ENCODE data around the gene LIN7A. TPM values are rescaled to one million over a fixed set of nuclear protein-coding genes. Genes with fewer than 3 reads are reported as not detected.

Gene LIN7A
- total RNA-seq, 6 experiments from 2014 or later: 13.4 to 23.0 (median 20.2) TPM

DNA sequence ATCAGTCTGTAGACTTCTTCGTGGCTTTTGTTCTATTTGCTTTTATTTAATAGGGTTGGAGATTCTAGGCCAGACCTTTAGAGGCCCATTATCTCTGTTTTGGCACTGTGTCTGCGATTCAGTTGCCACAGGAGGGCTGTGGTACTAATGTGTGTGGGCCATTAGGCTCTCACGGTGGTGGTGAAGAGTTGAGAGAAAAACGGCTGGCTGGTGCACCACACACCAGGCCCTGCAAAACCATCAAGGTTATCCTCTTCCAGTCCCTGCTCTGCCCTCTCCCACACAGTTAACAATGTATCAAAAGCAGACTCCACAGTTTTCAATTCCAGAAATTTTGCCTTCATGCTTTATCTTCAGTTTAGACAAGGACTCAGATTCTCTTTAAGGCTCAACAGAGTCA, 123.3 kb downstream of the LIN7A start:
- TF ChIP-seq, protein P1, sequence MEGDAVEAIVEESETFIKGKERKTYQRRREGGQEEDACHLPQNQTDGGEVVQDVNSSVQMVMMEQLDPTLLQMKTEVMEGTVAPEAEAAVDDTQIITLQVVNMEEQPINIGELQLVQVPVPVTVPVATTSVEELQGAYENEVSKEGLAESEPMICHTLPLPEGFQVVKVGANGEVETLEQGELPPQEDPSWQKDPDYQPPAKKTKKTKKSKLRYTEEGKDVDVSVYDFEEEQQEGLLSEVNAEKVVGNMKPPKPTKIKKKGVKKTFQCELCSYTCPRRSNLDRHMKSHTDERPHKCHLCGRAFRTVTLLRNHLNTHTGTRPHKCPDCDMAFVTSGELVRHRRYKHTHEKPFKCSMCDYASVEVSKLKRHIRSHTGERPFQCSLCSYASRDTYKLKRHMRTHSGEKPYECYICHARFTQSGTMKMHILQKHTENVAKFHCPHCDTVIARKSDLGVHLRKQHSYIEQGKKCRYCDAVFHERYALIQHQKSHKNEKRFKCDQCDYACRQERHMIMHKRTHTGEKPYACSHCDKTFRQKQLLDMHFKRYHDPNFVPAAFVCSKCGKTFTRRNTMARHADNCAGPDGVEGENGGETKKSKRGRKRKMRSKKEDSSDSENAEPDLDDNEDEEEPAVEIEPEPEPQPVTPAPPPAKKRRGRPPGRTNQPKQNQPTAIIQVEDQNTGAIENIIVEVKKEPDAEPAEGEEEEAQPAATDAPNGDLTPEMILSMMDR (IDR thresholded peaks at IDR 0.05): no peak
- TF ChIP-seq POLR2A (IDR thresholded peaks at IDR 0.05): no peak
- DNase-seq (no peak), ATAC-seq (no peak)
- Histone ChIP-seq H3K4me1 (no peaks in the 10 kb centered on the region), H3K27me3 (no peaks in the 10 kb centered on the region), H3K36me3 (peaks cover 0 to 11% (median 1%) of the 10 kb centered on the region in 4 donors), H3K9me3 (no peaks in the 10 kb centered on the region), H3K27ac (no peak overlapping the region), H3K4me3 (no peak overlapping the region)
- intact Hi-C loops (cut with DNase I): no loop called here
- WGBS (ENCODE audit: insufficient coverage, low coverage, low lambda C conversion rate, missing lambda C conversion rate): 64% methylated on average over 4 of the region's 4 CpGs

DNA sequence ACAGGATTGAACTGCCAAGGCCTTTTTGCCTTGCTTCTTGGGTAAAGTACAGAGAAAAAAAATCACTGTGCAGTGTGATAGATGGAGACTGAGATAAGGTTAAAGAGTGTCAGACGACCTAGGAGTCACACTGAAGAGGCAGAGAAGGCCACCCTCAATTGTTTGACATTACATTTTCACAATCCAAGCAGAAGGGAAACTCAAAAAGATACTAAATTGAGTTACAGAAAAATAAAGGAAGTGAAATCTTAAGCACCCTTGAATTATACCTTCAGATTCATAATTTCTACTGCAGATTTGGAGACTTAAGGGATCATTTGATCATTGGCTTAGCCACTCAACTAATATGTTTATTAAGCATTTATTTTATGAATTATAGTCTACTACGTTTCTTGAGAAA, 123.9 kb downstream of the LIN7A start:
- Histone ChIP-seq H3K36me3 (peaks cover 0 to 12% (median 1%) of the 10 kb centered on the region in 4 donors), H3K27me3 (no peaks in the 10 kb centered on the region), H3K4me1 (no peaks in the 10 kb centered on the region), H3K4me3 (no peak overlapping the region), H3K27ac (no peak overlapping the region), H3K9me3 (no peaks in the 10 kb centered on the region)
- DNase-seq (no peak), ATAC-seq (no peak)
- no peak for TF ChIP-seq POLR2A (IDR thresholded peaks at IDR 0.05)
- TF ChIP-seq, protein P1 (IDR thresholded peaks at IDR 0.05): no peak
- 74% methylated on average over 2 of the region's 2 CpGs for WGBS (ENCODE audit: insufficient coverage, low coverage, low lambda C conversion rate, missing lambda C conversion rate)
- intact Hi-C loops (cut with DNase I): no loop called here

DNA sequence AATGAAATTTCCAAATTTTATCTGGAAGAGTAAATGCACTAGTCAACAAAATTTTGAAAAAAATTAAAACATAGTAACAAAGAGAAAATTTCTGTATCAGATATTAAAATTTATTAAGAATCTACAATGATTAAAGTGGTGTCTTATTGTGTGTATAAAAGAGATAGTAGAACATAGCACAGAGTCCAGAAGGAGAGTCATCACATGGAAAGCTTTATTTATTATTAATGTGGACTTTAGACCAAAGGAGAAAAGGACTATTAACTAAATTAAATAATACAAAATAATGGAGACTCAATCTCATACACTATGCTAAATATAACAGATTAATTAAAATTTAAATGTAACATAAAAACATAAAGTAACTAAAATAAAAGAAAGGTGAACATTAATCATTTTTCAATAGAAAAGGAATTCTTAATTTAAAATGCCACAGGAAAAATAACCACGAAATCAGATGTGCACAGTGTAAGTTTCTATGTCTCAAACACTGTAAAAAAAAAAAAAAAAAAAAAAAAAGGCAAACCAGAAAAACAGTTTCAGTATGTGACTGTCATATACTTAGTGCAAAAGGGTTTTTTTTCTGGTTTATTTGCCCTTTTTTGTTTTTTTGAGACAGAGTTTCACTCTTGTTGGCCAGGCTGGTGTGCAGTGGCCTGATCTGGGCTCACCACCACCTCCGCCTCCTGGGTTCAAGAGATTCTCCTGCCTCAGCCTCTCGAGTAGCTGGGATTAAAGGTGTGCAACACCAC, 125.6 kb downstream of the LIN7A start:
- H3K27me3 ChIP-seq: no peaks in the 10 kb centered on the region
- intact Hi-C loops (cut with DNase I): no loop called here
- ATAC-seq (peak; percentile 43 to 64 (median 60)), DNase-seq (no peak)
- WGBS (ENCODE audit: insufficient coverage, low coverage, low lambda C conversion rate, missing lambda C conversion rate): 81% methylated on average over 3 of the region's 3 CpGs
- no peaks in the 10 kb centered on the region for H3K4me1 ChIP-seq
- H3K36me3 ChIP-seq: peaks cover 0 to 12% (median 1%) of the 10 kb centered on the region in 4 donors
- no peaks in the 10 kb centered on the region for H3K9me3 ChIP-seq
- TF ChIP-seq, protein P1 (IDR thresholded peaks at IDR 0.05): no peak
- H3K27ac ChIP-seq: no peak overlapping the region
- H3K4me3 ChIP-seq: no peak overlapping the region

DNA sequence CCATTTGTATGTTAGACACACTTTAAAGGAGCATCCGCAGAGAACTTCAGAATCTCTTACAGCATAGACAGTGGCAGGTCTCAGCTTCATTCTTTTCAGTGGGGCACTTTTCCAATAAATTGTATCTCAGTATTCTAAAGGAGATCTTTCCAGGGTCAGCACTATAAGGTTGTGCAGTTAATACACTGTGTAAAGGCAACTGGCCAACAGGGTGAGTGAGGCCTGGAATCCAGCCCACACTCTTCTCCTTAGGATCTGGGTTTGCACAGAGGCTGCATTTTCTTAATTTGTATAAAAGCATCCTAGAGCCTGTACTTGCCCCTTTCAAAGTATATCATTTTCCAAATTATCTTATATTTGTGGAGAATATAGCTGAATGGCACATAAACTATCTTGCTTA, 126.9 kb downstream of the LIN7A start:
- no peaks in the 10 kb centered on the region for H3K27me3 ChIP-seq
- no peaks in the 10 kb centered on the region for H3K4me1 ChIP-seq
- 23% methylated on average over 1 of the region's 1 CpG for WGBS (ENCODE audit: insufficient coverage, low coverage, low lambda C conversion rate, missing lambda C conversion rate)
- H3K36me3 ChIP-seq: peaks cover 0 to 12% (median 1%) of the 10 kb centered on the region in 4 donors
- H3K27ac ChIP-seq: no peak overlapping the region
- no peak overlapping the region for H3K4me3 ChIP-seq
- no peak for TF ChIP-seq POLR2A (IDR thresholded peaks at IDR 0.05)
- TF ChIP-seq, protein P1 (IDR thresholded peaks at IDR 0.05): no peak
- no peak for DNase-seq
- intact Hi-C loops (cut with DNase I): no loop called here
- H3K9me3 ChIP-seq: no peaks in the 10 kb centered on the region
- ATAC-seq: no peak
